Smooth muscle cell (in vitro differentiated cells): Measurements from ENCODE around the gene PFKFB2. TPM values are rescaled to one million over a fixed set of nuclear protein-coding genes. Genes with fewer than 3 reads are reported as not detected.

Source experiments
- DNase-seq: peaks from one replicate; lab custom pipeline; 2025; ENCODE audit not compliant: unreplicated experiment; lab: John Stamatoyannopoulos, UW
- H2AFZ ChIP-seq: fragments of 200-600 bp; sonication (generic); 2 replicates; pipeline ENCODE4 v1.6.0; 2016; ENCODE audit warnings: antibody characterized with exemption, low read depth, mild to moderate bottlenecking
- H3F3A ChIP-seq: fragments of 200-600 bp; sonication (generic); 2 replicates; pipeline ENCODE4 v1.6.0; 2017; ENCODE audit warnings: antibody characterized with exemption, low read depth
- H3K27ac ChIP-seq: fragments of 200-600 bp; sonication (generic); 2 replicates; pipeline ENCODE4 v1.5.1; 2016; ENCODE audit warnings: low read depth, mild to moderate bottlenecking
- H3K27me3 ChIP-seq: fragments of 200-600 bp; sonication (generic); 2 replicates; pipeline ENCODE4 v1.6.1; 2016; ENCODE audit warnings: low read depth, mild to moderate bottlenecking
- H3K36me3 ChIP-seq: fragments of 200-600 bp; sonication (generic); 2 replicates; pipeline ENCODE4 v1.5.1; 2016; ENCODE audit warnings: low read depth
- H3K4me1 ChIP-seq: fragments of 200-600 bp; sonication (generic); 2 replicates; pipeline ENCODE4 v1.5.1; 2016; ENCODE audit warnings: low read depth
- H3K4me2 ChIP-seq: fragments of 200-600 bp; sonication (generic); 2 replicates; pipeline ENCODE4 v1.6.0; 2016; ENCODE audit warnings: mild to moderate bottlenecking
- H3K4me3 ChIP-seq: fragments of 200-600 bp; sonication (generic); 2 replicates; pipeline ENCODE4 v1.5.1; 2016; ENCODE audit warnings: mild to moderate bottlenecking
- H3K79me2 ChIP-seq: fragments of 200-600 bp; sonication (generic); 2 replicates; pipeline ENCODE4 v1.6.0; 2016; ENCODE audit warnings: low read depth, mild to moderate bottlenecking
- H3K9ac ChIP-seq: fragments of 200-600 bp; sonication (generic); 2 replicates; pipeline ENCODE4 v1.6.0; 2016; ENCODE audit warnings: low read depth
- H3K9me3 ChIP-seq: fragments of 200-600 bp; sonication (generic); replicated peaks from 2 replicates; pipeline ENCODE4 v1.5.1; 2016; ENCODE audit warnings: low read depth
- H4K20me1 ChIP-seq: fragments of 200-600 bp; sonication (generic); 2 replicates; pipeline ENCODE4 v1.6.0; 2016; ENCODE audit warnings: low read depth
- CTCF ChIP-seq: fragments of 200-600 bp; sonication (generic); IDR thresholded peaks from 2 replicates; pipeline ENCODE4 v1.5.1; 2017; ENCODE audit warnings: borderline replicate concordance, mild to moderate bottlenecking, antibody characterized with exemption; ENCODE audit not compliant: insufficient read depth, poor library complexity, severe bottlenecking
- WGBS: methylation state at CpG from one replicate; pipeline ENCODE4 v1.1.7; 2016; ENCODE audit warnings: low lambda C conversion rate; 5-methylcytosine and 5-hydroxymethylcytosine counted together
- polyA plus RNA-seq: library from polyadenylated mRNA; unstranded; fragments of >200 nt; fragmentation: Nextera tagmentation; extraction: Ambion mirVana; gene quantifications from 2 replicates; pipeline ENCODE4 v1.2.1, GENCODE V29; 2016
- total RNA-seq: library from RNA; depleted of rRNA; stranded (reverse); fragments of >200 nt; gene quantifications from 2 replicates; pipeline ENCODE4 v1.2.3, GENCODE V29; 2014

The PFKFB2 gene
- total and polyA plus RNA-seq, 2 experiments from 2014 or later = 5.0 to 9.8 TPM

DNA sequence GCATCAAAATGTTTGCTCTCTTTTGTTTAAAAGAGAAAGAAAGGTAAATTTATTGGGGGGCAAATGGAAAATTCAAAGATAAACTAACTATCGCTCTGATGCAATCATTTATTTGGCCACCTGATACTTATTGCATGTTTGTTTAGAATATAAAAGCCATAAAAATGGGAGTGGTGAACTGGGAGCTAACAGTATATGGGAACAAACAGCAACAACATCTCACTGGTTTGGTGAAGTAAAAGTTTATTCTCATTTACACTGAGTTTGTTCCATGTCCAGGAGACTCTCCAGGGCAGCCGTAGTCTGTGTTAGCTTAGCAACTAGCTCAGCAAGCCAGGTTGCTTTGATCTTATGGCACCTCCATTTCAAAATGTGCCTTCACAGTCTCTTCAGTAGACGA lies 71.3 kb downstream of the PFKFB2 start:
- Histone ChIP-seq H3K9ac (no peak overlapping the region), H3K9me3 (peaks cover 7% of the 10 kb centered on the region), H3K27ac (no peak overlapping the region), H3K36me3 (no peaks in the 10 kb centered on the region), H3F3A (no peaks in the 10 kb centered on the region), H3K27me3 (no peaks in the 10 kb centered on the region), H3K4me1 (no peaks in the 10 kb centered on the region), H3K79me2 (no peaks in the 10 kb centered on the region), H3K4me3 (no peak overlapping the region), H3K4me2 (no peak overlapping the region), H4K20me1 (no peaks in the 10 kb centered on the region), H2AFZ (no peak overlapping the region)
- DNase-seq = no peak
- no peak for TF ChIP-seq CTCF
- 90% methylated on average over 3 of the region's 3 CpGs for WGBS

- Histone ChIP-seq H3K9me3 (peaks cover 7% of the 10 kb centered on the region), H3K4me1 (no peaks in the 10 kb centered on the region), H2AFZ (no peak overlapping the region), H3K9ac (no peak overlapping the region), H3K27me3 (no peaks in the 10 kb centered on the region), H4K20me1 (no peaks in the 10 kb centered on the region), H3K36me3 (no peaks in the 10 kb centered on the region), H3K4me2 (no peak overlapping the region), H3F3A (no peaks in the 10 kb centered on the region), H3K27ac (no peak overlapping the region), H3K79me2 (no peaks in the 10 kb centered on the region), H3K4me3 (no peak overlapping the region)
- no peak for TF ChIP-seq CTCF
- DNase-seq = no peak
These were observed 75.4 kb downstream of the PFKFB2 start for GRCh38 chr1:207128336-207128921.

DNA sequence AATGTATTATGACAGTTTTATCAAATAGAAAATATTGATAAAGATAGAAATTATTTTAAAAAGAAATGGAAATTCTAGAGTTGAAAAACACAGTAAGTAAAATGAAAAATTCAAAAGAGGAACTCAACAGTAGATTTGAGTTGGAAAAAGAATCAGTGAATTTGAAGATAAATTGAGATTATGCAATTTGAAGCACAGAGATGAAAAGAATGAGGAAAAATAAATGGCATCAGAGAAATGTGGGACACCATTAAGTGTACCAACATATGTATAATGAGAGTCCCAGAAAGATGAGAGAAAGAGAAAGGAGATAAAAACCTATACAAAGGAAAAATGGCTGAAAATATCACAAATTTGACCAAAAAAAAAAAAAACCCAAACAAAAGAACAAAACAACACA lies 76.0 kb downstream of the PFKFB2 start:
- Histone ChIP-seq H3K4me3 (no peak overlapping the region), H3K27ac (no peak overlapping the region), H2AFZ (no peak overlapping the region), H3K4me2 (no peak overlapping the region), H4K20me1 (no peaks in the 10 kb centered on the region), H3K9ac (no peak overlapping the region), H3K9me3 (peaks cover 7% of the 10 kb centered on the region), H3K36me3 (no peaks in the 10 kb centered on the region), H3F3A (no peaks in the 10 kb centered on the region), H3K79me2 (no peaks in the 10 kb centered on the region), H3K4me1 (no peaks in the 10 kb centered on the region), H3K27me3 (no peaks in the 10 kb centered on the region)
- DNase-seq = no peak
- no peak for TF ChIP-seq CTCF

Other genes with a start within 250 kb of the PFKFB2 start
- not detected in 2 replicates for gene IL20, start 187.7 kb upstream of the PFKFB2 start, total RNA-seq
- 1.6 TPM in 1 of 2 replicates, not detected in the other for gene IL20, start 187.7 kb upstream of the PFKFB2 start, polyA plus RNA-seq
- gene IL24, start 155.8 kb upstream of the PFKFB2 start, total RNA-seq = 1.5 and 1.8 TPM in 2 replicates
- gene IL24, start 155.8 kb upstream of the PFKFB2 start, polyA plus RNA-seq = 1.9 and 3.1 TPM in 2 replicates
- not detected in 2 replicates for gene FCMR, start 131.3 kb upstream of the PFKFB2 start, total RNA-seq
- gene FCMR, start 131.3 kb upstream of the PFKFB2 start, polyA plus RNA-seq = 1.6 and 4.0 TPM in 2 replicates
- not detected in 2 replicates for gene PIGR, start 106.8 kb upstream of the PFKFB2 start, total RNA-seq
- gene PIGR, start 106.8 kb upstream of the PFKFB2 start, polyA plus RNA-seq = not detected in 2 replicates
- gene FCAMR, start 82.8 kb upstream of the PFKFB2 start, total RNA-seq = not detected in 2 replicates
- not detected in 2 replicates for gene FCAMR, start 82.8 kb upstream of the PFKFB2 start, polyA plus RNA-seq
- 3.2 and 6.0 TPM in 2 replicates for gene C1orf116, start 20.5 kb upstream of the PFKFB2 start, total RNA-seq
- 0.14 and 2.7 TPM in 2 replicates for gene C1orf116, start 20.5 kb upstream of the PFKFB2 start, polyA plus RNA-seq
- gene YOD1, start 2.1 kb upstream of the PFKFB2 start, total RNA-seq = 31.9 and 37.9 TPM in 2 replicates
- gene YOD1, start 2.1 kb upstream of the PFKFB2 start, polyA plus RNA-seq = 3.8 and 5.6 TPM in 2 replicates
- 0.99 and 1.2 TPM in 2 replicates for gene C4BPB, start 35.6 kb downstream of the PFKFB2 start, total RNA-seq
- gene C4BPB, start 35.6 kb downstream of the PFKFB2 start, polyA plus RNA-seq = 0.60 and 1.00 TPM in 2 replicates
- not detected in 2 replicates for gene C4BPA, start 51.0 kb downstream of the PFKFB2 start, total RNA-seq
- gene C4BPA, start 51.0 kb downstream of the PFKFB2 start, polyA plus RNA-seq = not detected in 2 replicates